HG03354 (cell line): ENCODE results near the gene WFIKKN1.

Experiments
- ATAC-seq: cut with Tn5 transposase; IDR thresholded peaks from one replicate; pipeline ENCODE4 v1.9.1; 2021; ENCODE audit warnings: mild to moderate bottlenecking; ENCODE audit not compliant: unreplicated experiment, poor library complexity, severe bottlenecking

Gene WFIKKN1

DNA sequence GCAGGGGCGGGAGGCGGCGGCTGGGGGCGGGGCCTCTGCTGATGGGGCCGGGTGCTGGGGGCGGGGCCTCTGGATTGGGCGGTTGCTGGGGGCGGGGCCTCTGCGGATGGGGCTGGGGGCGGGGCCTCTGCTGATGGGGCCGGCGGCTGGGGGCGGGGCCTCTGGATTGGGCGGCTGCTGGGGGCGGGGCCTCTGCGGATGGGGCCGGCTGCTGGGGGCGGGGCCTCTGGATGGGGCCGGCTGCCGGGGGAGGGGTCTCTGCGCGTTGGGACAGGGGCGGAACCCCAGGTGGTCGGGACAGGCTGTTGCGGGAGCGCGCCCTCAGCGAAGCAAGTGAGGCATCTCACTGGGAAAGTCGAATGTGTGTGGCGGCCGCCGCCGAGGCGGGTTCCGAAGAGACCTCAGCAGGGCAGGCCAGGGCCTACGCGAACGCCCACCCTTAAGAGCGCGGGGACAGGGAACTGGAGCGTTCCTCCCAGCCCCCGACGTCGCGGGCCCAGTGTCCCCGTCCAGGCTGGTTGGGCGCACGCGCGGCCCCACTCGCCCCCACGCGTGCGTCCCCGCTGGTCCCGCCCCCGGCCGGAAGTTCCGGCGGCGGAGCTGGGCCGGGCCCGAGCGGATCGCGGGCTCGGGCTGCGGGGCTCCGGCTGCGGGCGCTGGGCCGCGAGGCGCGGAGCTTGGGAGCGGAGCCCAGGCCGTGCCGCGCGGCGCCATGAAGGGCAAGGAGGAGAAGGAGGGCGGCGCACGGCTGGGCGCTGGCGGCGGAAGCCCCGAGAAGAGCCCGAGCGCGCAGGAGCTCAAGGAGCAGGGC, 49.2 kb downstream of the WFIKKN1 start, which contains the start of gene STUB1:
TSS of gene STUB1 (plus strand) at position 597 of the 811 bp plus-strand sequence. CDS start at position 713, 116 bp downstream.
- peak; percentile 47 for ATAC-seq

- no peak for ATAC-seq
These were observed 49.8 kb downstream of the WFIKKN1 start for GRCh38 chr16:680625-680945.

- no peak for ATAC-seq
These were observed 50.4 kb downstream of the WFIKKN1 start for GRCh38 chr16:680967-681745.

- ATAC-seq: no peak
These were observed 51.1 kb downstream of the WFIKKN1 start for GRCh38 chr16:681746-682427.

GRCh38 chr16:682493-683395, 52.0 kb downstream of the WFIKKN1 start:
- no peak for ATAC-seq

- no peak for ATAC-seq
These were observed 52.7 kb downstream of the WFIKKN1 start for GRCh38 chr16:683396-684070.
